Neural progenitor cell (in vitro differentiated cells): ENCODE results near the gene TIGIT. TPM values are rescaled to one million over a fixed set of nuclear protein-coding genes. Genes with fewer than 3 reads are reported as not detected.

Experiments used
- DNase-seq: peaks from one replicate; pipeline ENCODE4 v3.0.0-alpha.2; 2016; ENCODE audit warnings: low spot score
- H2AFZ ChIP-seq: fragments of 200-600 bp; sonication (generic); replicated peaks from 2 replicates; pipeline ENCODE4 v1.6.1; 2016; ENCODE audit warnings: antibody characterized with exemption
- H3F3A ChIP-seq: fragments of 200-600 bp; sonication (generic); 2 replicates; pipeline ENCODE4 v1.6.1; 2016; ENCODE audit warnings: antibody characterized with exemption, low read depth
- H3K27ac ChIP-seq: fragments of 200-600 bp; sonication (generic); 2 replicates; pipeline ENCODE4 v1.5.1; 2016; ENCODE audit warnings: mild to moderate bottlenecking
- H3K27me3 ChIP-seq: fragments of 200-600 bp; sonication (generic); 2 replicates; pipeline ENCODE4 v1.6.1; 2016; ENCODE audit warnings: mild to moderate bottlenecking, moderate library complexity
- H3K36me3 ChIP-seq: fragments of 200-600 bp; sonication (generic); 2 replicates; pipeline ENCODE4 v1.5.1; 2016
- H3K4me1 ChIP-seq: fragments of 200-600 bp; sonication (generic); 2 replicates; pipeline ENCODE4 v1.6.1; 2016; ENCODE audit warnings: mixed run types
- H3K4me2 ChIP-seq: fragments of 200-600 bp; sonication (generic); 2 replicates; pipeline ENCODE4 v1.6.1; 2016
- H3K4me3 ChIP-seq: fragments of 200-600 bp; sonication (generic); 2 replicates; pipeline ENCODE4 v1.5.1; 2016
- H3K79me2 ChIP-seq: fragments of 200-600 bp; sonication (generic); 2 replicates; pipeline ENCODE4 v1.6.1; 2016; ENCODE audit warnings: low read depth
- H3K9ac ChIP-seq: fragments of 200-600 bp; sonication (generic); 2 replicates; pipeline ENCODE4 v1.6.1; 2016
- H3K9me3 ChIP-seq: fragments of 200-600 bp; sonication (generic); 2 replicates; pipeline ENCODE4 v1.5.1; 2016; ENCODE audit warnings: low read depth
- H4K20me1 ChIP-seq: fragments of 200-600 bp; sonication (generic); 2 replicates; pipeline ENCODE4 v1.6.1; 2016; ENCODE audit warnings: low read depth
- H3K27ac Mint-ChIP-seq: 3 replicates; pipeline ENCODE4 v1.8.0; 2021; ENCODE audit warnings: mixed read lengths
- H3K27me3 Mint-ChIP-seq: 2 replicates; pipeline ENCODE4 v1.8.0; 2022; ENCODE audit warnings: low read depth, mild to moderate bottlenecking, inconsistent platforms, moderate library complexity, mixed read lengths; ENCODE audit not compliant: insufficient read depth
- H3K36me3 Mint-ChIP-seq: 3 replicates; pipeline ENCODE4 v1.8.0; 2021; ENCODE audit warnings: mixed read lengths
- H3K4me1 Mint-ChIP-seq: 3 replicates; pipeline ENCODE4 v1.8.0; 2021; ENCODE audit warnings: mixed read lengths
- H3K4me3 Mint-ChIP-seq: 3 replicates; pipeline ENCODE4 v1.8.0; 2021; ENCODE audit warnings: mild to moderate bottlenecking, moderate library complexity, mixed read lengths
- H3K9me3 Mint-ChIP-seq: 3 replicates; pipeline ENCODE4 v1.8.0; 2020; ENCODE audit warnings: mixed read lengths
- CTCF ChIP-seq: fragments of 200-600 bp; sonication (generic); IDR thresholded peaks from 2 replicates; pipeline ENCODE4 v1.5.1; 2017; ENCODE audit warnings: antibody characterized with exemption, mild to moderate bottlenecking
- EZH2 ChIP-seq: fragments of 200-600 bp; sonication (generic); IDR thresholded peaks from 2 replicates; pipeline ENCODE4 v1.6.1; 2017; ENCODE audit warnings: antibody characterized with exemption, mild to moderate bottlenecking, moderate library complexity
- EZH2phosphoT487 ChIP-seq: fragments of 200-600 bp; sonication (generic); IDR thresholded peaks from 2 replicates; pipeline ENCODE4 v1.6.1; 2017; ENCODE audit warnings: antibody characterized with exemption
- total RNA-seq: library from RNA; depleted of rRNA; stranded (reverse); fragments of >200 nt; gene quantifications from 2 replicates; pipeline ENCODE4 v1.2.3, GENCODE V29; 2015; ENCODE audit warnings: low replicate concordance

Gene TIGIT
- total RNA-seq, 1 donor from 2014 or later: not detected

DNA sequence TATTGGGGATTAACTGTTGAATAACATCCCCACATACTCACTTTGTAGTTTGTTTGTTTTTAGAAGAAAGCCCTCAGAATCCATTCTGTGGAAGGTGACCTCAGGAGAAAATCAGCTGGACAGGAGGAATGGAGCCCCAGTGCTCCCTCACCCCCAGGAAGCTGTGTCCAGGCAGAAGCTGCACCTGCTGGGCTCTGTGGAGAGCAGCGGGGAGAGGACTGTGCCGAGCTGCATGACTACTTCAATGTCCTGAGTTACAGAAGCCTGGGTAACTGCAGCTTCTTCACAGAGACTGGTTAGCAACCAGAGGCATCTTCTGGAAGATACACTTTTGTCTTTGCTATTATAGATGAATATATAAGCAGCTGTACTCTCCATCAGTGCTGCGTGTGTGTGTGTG lies 14.0 kb downstream of the TIGIT start:
- Histone ChIP-seq H3K9me3 (no peaks in the 10 kb centered on the region), H3K4me2 (no peak overlapping the region), H3K4me3 (no peak overlapping the region), H4K20me1 (no peaks in the 10 kb centered on the region), H3K27me3 (no peaks in the 10 kb centered on the region), H3K79me2 (no peaks in the 10 kb centered on the region), H2AFZ (peak overlapping the region; percentile 4), H3K9ac (no peak overlapping the region), H3F3A (no peaks in the 10 kb centered on the region), H3K36me3 (no peaks in the 10 kb centered on the region), H3K4me1 (peaks cover 4% of the 10 kb centered on the region), H3K27ac (no peak overlapping the region)
- Mint-ChIP-seq H3K4me1 (no peaks in the 10 kb centered on the region), H3K36me3 (no peaks in the 10 kb centered on the region), H3K4me3 (no peak overlapping the region), H3K27ac (no peak overlapping the region), H3K27me3 (peaks cover 5% of the 10 kb centered on the region), H3K9me3 (no peaks in the 10 kb centered on the region)
- TF ChIP-seq CTCF (no peak), EZH2 (no peak), EZH2phosphoT487 (no peak)
- DNase-seq: no peak

GRCh38 chr3:114308377-114308776 lies 14.5 kb downstream of the TIGIT start:
- H3K36me3 Mint-ChIP-seq: no peaks in the 10 kb centered on the region
- TF ChIP-seq EZH2phosphoT487: no peak

GRCh38 chr3:114308830-114309229 lies 15.0 kb downstream of the TIGIT start:
- TF ChIP-seq EZH2 (no peak), EZH2phosphoT487 (no peak)
- H4K20me1 ChIP-seq: no peaks in the 10 kb centered on the region
- Mint-ChIP-seq H3K27ac (no peak overlapping the region), H3K4me3 (no peak overlapping the region), H3K27me3 (peaks cover 5% of the 10 kb centered on the region), H3K9me3 (no peaks in the 10 kb centered on the region), H3K4me1 (no peaks in the 10 kb centered on the region), H3K36me3 (no peaks in the 10 kb centered on the region)
- peak overlapping the region; percentile 33 for H2AFZ ChIP-seq
- no peak overlapping the region for H3K9ac ChIP-seq
- DNase-seq: no peak
- no peaks in the 10 kb centered on the region for H3F3A ChIP-seq
- H3K9me3 ChIP-seq: no peaks in the 10 kb centered on the region
- no peak overlapping the region for H3K4me3 ChIP-seq
- peaks cover 4% of the 10 kb centered on the region for H3K4me1 ChIP-seq
- no peaks in the 10 kb centered on the region for H3K36me3 ChIP-seq
- no peak overlapping the region for H3K27ac ChIP-seq
- H3K79me2 ChIP-seq: no peaks in the 10 kb centered on the region
- H3K4me2 ChIP-seq: no peak overlapping the region
- no peaks in the 10 kb centered on the region for H3K27me3 ChIP-seq

More at GRCh38 chr3:114308377-114308776, 14.5 kb downstream of the TIGIT start:
- no peak overlapping the region for H3K9ac ChIP-seq
- no peak overlapping the region for H3K27ac Mint-ChIP-seq
- H3K4me1 ChIP-seq: peaks cover 4% of the 10 kb centered on the region
- peaks cover 5% of the 10 kb centered on the region for H3K27me3 Mint-ChIP-seq
- H3K27ac ChIP-seq: no peak overlapping the region
- no peaks in the 10 kb centered on the region for H3K27me3 ChIP-seq
- H3K9me3 Mint-ChIP-seq: no peaks in the 10 kb centered on the region
- no peaks in the 10 kb centered on the region for H3F3A ChIP-seq
- H3K4me3 ChIP-seq: no peak overlapping the region
- no peak overlapping the region for H3K4me3 Mint-ChIP-seq
- H3K4me2 ChIP-seq: no peak overlapping the region
- H3K79me2 ChIP-seq: no peaks in the 10 kb centered on the region
- no peaks in the 10 kb centered on the region for H4K20me1 ChIP-seq
- no peaks in the 10 kb centered on the region for H3K4me1 Mint-ChIP-seq
- no peak for DNase-seq
- H3K9me3 ChIP-seq: no peaks in the 10 kb centered on the region
- no peaks in the 10 kb centered on the region for H3K36me3 ChIP-seq
- no peak overlapping the region for H2AFZ ChIP-seq

DNA sequence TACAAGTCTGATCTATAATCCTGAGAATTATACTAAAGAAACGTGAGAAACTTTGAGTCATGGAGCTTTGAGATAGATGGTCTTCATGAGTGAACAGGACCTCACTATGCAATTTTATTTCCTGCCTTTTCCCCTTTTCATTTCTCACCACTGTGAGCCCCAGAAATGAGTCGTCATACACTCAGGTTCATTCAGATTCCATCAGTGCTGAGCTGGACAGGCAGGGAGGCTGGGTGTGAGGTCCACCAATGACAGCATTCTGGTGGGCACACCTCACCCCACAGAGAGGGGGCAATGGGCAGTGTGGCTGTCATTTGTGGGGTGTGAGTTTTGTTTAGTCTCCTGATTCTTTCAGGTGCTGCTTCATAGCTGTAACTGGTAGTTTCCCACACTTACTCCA lies 16.9 kb downstream of the TIGIT start:
- Histone ChIP-seq H3K27me3 (no peaks in the 10 kb centered on the region), H3K4me3 (no peak overlapping the region), H2AFZ (no peak overlapping the region), H3K79me2 (no peaks in the 10 kb centered on the region), H3K4me1 (peaks cover 4% of the 10 kb centered on the region), H3F3A (no peaks in the 10 kb centered on the region), H3K9me3 (no peaks in the 10 kb centered on the region), H4K20me1 (no peaks in the 10 kb centered on the region), H3K9ac (no peak overlapping the region), H3K4me2 (no peak overlapping the region), H3K36me3 (no peaks in the 10 kb centered on the region), H3K27ac (no peak overlapping the region)
- H3K27ac Mint-ChIP-seq: no peak overlapping the region
- H3K27me3 Mint-ChIP-seq: peaks cover 2% of the 10 kb centered on the region
- no peaks in the 10 kb centered on the region for H3K4me1 Mint-ChIP-seq
- H3K9me3 Mint-ChIP-seq: no peaks in the 10 kb centered on the region
- DNase-seq: no peak
- H3K36me3 Mint-ChIP-seq: no peaks in the 10 kb centered on the region
- no peak for TF ChIP-seq EZH2phosphoT487
- TF ChIP-seq CTCF: no peak
- TF ChIP-seq EZH2: no peak
- no peak overlapping the region for H3K4me3 Mint-ChIP-seq
